ENCODE results near the gene SYNC. TPM values are rescaled to one million over a fixed set of nuclear protein-coding genes. Genes with fewer than 3 reads are reported as not detected.
A peak's percentile ranks its signal among the peaks of the same experiment; 100 is the strongest.

SYNC gene
- total and polyA plus RNA-seq, 9 of the 15 experiments (the other 6 are each of a cell fraction or from before 2014, with no cell fraction given), result 0.49 to 1.1 (median 0.87) TPM

GRCh38 chr1:32702599-32703478, at the start of gene SYNC (continued):
- TF ChIP-seq USF1 (CRISPR knock-in tag; IDR thresholded peaks at IDR 0.05), result no peak
- no peak for TF ChIP-seq LARP7 (IDR thresholded peaks at IDR 0.05)
- TF ChIP-seq, protein P1, sequence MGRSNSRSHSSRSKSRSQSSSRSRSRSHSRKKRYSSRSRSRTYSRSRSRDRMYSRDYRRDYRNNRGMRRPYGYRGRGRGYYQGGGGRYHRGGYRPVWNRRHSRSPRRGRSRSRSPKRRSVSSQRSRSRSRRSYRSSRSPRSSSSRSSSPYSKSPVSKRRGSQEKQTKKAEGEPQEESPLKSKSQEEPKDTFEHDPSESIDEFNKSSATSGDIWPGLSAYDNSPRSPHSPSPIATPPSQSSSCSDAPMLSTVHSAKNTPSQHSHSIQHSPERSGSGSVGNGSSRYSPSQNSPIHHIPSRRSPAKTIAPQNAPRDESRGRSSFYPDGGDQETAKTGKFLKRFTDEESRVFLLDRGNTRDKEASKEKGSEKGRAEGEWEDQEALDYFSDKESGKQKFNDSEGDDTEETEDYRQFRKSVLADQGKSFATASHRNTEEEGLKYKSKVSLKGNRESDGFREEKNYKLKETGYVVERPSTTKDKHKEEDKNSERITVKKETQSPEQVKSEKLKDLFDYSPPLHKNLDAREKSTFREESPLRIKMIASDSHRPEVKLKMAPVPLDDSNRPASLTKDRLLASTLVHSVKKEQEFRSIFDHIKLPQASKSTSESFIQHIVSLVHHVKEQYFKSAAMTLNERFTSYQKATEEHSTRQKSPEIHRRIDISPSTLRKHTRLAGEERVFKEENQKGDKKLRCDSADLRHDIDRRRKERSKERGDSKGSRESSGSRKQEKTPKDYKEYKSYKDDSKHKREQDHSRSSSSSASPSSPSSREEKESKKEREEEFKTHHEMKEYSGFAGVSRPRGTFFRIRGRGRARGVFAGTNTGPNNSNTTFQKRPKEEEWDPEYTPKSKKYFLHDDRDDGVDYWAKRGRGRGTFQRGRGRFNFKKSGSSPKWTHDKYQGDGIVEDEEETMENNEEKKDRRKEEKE (IDR thresholded peaks at IDR 0.05; ENCODE audit: borderline replicate concordance in 1 of 2, control insufficient read depth in 1 of 2, low read depth in 2 of 2, low read length in 1 of 2), result no peak
- peak; percentile 54 for TF ChIP-seq RBFOX2 (IDR thresholded peaks at IDR 0.05; ENCODE audit: low read depth, low read length)
- peak; percentile 6; the same call in 1 of the 2 replicates for TF ChIP-seq SOX6 (IDR thresholded peaks at IDR 0.05)
- TF ChIP-seq YY1 (IDR thresholded peaks at IDR 0.05; ENCODE audit: borderline replicate concordance in 1 of 3, control insufficient read depth in 1 of 3, extremely low read depth in 1 of 3, insufficient read depth in 3 of 3, insufficient read length in 1 of 3, insufficient replicate concordance in 2 of 3, low read depth in 1 of 3, low read length in 2 of 3), result peak in 1 of 3 experiments; percentile 12
- no peak for TF ChIP-seq CHAMP1 (IDR thresholded peaks at IDR 0.05)
- TF ChIP-seq KLF6 (CRISPR knock-in tag; IDR thresholded peaks at IDR 0.05; ENCODE audit: borderline replicate concordance), result 0 out of 2 replicates have a peak, but pooled peaks have one; percentile 14
- no peak for TF ChIP-seq CXXC5 (CRISPR knock-in tag; IDR thresholded peaks at IDR 0.05)
- TF ChIP-seq MXD1 (CRISPR knock-in tag; IDR thresholded peaks at IDR 0.05; ENCODE audit: borderline replicate concordance, poor library complexity, severe bottlenecking), result no peak

All from K562 (cell line).